GM19240 (cell line): ENCODE measurements around the gene MED31.
"Not testable (repeated sequence)": the region's sequence is repeated elsewhere in the genome, so short reads cannot be mapped to it uniquely, and the experiment has no call there.

Source experiments
- DNase-seq: peaks from one replicate; pipeline ENCODE4 v3.0.0; 2011; ENCODE audit warnings: low spot score; ENCODE audit not compliant: insufficient read length

The MED31 gene

DNA sequence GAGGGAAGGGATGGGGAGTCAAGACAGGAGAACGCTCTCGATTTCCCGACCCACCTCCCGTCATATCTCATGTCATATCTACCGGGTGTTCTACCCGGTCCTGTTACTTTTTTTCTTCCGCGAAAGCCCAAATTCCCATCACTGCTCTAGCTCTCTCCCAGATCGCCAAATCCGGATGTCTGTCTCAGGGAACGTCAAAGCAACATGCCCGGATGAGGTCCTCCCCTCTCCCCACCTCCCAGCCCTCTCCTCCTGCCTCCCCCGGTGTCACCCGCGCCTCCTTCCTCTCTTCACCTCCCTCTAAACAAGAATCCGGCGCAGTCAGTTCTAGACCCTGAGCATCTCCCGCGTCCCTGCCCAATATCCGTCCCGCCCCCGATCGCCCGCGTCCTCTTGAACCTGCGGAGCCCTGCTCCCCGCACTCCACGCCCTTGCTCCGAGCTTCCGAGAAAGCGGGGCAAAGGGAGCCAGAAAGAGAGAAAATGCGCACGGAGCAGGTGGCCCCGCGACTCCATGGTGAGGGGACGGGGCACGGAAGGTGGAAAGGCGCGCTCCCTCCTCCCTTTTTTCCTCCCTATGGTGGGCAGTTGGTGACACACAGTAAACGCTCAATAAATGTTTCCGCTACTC, 4.4 kb upstream of the MED31 start:
- not testable (repeated sequence) for DNase-seq

DNA sequence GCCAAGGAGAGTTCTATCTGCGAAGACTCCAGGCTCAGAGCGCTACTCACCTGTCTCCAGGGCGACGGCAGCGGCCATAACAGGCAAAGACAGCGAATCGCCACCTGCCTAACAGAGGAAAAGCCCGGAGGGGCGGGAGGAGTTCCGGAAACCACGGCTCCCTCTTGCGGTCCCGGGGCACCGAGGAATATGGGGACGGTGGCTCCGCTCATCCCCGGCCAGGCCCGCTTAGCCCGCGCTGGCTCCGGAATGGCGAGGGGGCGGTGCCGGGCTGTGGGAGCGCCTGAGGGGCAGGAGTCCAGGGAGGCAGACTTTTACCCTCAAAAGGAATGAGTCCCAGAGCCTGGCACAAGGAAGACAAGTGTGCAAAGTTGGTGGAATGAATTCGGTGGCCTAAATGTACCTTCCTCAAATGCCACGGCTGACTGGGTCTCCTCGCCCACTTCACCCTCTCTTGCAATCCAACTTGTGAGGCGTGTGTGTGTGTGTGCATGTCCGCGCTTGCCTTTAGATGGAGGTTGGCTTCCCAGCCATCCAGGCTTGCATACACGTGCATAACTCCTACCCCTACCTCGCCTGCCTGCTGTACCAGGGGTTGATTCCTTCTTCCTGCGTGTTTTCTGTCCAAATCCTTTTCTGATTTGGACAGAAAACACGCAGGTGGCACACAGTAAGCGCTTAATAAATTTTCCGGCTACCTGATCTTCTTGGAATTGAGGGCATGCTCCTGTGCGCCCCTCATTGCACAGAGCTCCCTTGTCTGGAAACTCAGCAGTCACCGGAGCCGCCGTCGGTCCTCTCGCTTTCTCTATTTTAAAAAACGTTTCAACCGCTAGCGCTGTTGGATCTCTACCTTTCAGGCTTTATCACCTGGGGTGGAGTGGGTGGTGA, 3.7 kb upstream of the MED31 start:
- DNase-seq = no peak

DNA sequence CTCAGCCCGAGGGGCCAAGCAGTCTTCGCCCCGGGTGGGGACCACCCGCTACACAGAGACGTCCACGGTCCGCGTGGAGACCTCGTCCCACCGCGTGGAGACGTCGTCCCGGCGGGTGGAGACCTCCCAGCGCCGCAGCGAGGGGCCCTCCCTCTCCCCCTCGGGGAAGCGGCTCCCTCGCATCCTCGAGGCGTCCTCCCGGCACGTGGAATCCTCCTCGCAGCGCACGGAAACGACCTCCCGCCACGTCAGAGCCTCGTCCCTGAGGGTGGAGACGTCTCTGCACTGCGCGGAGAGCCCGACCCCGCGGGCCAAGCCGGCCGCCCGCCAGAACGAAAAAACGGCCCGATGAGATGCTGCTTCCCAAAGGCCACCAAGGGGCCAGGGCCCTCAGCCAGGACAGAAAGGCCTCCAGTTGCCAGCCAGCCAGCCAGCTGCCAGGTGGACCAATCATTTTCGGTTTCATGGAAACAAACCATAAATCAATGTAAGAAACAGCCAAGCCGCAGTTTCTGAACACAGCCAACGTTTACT, 581 bp upstream of the MED31 start:
- DNase-seq = no peak

DNA sequence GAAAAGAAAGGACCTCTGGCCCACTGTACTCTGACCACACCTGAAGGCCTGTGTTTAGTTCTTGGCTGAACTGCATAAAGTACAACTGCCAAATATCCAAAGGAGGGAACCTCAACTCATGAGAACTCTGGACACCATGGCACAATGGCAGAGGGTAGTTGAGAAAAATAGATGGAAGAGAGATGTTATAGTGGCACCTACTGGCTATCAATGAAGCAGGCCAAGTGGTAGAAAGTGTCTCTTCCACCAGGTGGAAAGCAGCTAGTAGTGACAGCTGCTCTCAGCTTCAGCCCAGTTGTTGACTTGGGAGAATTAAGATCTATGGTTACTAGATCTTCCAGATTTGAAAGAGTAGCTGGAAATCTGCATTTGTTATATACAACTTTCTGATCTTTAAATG, 3.2 kb downstream of the MED31 start:
- DNase-seq = no peak

DNA sequence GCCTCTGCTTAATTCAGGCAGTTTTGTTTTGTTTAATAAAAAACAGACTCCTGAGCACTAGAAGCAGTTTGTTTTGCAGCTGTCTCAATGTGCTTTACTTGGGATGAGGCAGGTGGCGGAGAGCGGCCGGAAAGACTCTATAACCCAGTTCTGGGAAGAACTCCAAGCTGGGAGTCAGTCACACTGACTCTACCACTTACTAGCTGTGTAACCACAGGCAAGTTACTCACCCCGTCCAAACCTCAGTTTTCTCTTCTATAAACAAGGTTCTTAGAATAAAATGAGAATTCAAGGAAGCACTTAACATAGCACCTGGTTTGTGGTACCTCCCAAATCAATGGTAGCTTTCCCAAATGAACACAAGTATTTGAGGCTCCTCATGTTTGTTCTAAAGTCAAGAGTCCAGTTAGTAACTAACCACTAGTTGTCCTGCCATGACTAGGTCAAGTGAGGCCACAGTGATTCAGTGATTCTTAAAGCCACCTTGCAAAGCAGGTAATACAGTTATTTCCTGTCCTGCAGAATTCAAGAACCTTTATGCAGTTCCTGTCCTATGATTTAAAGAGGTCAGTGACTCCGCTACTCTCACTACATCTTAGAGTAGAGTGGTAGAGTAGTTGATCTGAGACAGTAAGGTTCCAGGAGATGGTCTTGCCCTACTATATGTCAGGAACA, 7.8 kb downstream of the MED31 start:
- no peak for DNase-seq

DNA sequence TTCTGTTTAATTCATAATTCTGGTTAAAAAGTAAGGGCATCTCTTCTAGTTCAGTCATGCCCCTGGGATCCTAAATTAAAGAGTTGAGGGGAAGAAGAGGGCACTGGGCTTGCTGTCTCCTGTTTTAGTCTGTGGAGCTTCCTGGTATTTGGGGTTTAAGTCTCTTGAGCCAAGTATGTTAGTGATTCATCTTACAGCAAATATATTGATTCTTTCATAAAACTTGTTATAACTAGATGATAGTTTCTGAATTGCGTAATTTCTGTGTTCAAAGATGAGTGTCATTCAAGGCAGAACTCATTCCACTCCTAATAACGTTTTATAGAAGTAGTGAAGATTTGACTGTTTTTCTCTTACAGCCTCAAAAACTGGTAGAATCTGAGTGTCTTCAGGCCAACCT, 8.8 kb downstream of the MED31 start:
- DNase-seq = no peak

DNA sequence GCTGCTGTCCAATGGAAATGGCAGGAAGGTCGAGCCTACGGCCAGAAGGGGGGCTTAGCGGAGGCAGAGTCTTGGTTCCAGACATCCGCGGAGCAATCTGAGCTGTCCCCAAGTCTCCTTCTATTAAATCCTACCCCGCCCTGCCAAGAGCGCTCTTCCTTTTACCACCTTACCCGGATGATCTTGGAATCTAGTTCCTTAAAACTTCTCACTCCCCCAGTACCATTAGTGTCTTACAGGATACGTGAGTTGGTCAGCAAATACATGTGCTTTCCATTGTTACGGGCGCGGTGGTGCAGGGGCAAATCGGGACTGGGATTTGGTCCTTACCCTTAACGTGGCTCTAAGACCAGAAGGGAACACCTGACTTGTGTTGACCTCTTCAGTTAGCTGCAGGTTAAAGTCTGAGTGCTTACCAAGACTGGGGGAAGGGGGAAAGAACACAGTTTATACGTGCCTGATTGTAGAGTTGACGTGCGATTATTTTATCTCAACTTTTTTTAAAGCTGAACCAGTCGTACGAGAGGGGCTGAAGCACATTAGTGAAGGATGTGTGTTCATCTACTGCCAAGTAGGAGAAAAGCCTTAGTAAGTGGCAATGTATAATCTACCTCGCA, 10.1 kb downstream of the MED31 start:
- no peak for DNase-seq

DNA sequence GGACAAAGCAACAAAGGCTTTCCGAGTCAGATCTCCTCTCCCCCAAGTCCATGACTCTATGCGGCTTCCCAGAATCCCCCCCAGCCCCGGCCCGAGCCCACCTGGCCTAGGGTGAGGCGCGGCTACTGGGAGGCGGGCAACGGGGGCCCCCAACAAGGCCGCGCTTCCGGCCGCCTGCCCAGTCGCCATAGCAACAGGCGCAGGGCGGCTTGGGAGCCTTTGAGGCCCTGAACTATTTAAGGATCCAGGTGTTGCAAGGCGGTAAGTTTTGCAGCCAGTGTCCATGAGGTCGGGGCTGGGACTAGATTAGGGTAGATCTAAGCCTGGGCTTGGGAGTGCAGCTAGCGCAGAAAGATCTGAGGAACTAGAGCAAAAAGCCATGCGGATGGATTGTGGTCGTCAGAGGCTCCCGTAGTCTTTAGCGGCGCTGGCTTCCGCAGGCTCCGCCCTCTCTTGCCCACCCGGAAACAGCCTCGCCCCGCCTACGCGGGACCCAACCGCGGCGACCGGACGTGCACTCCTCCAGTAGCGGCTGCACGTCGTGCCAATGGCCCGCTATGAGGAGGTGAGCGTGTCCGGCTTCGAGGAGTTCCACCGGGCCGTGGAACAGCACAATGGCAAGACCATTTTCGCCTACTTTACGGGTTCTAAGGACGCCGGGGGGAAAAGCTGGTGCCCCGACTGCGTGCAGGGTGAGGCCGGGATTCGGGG, 10.7 kb downstream of the MED31 start, which contains the start of the genes KIAA0753 and TXNDC17:
KIAA0753 (minus strand) TSS at position 176 of the 711 bp plus-strand sequence. CDS start 5,608 bp downstream, outside the sequence.
TXNDC17 (plus strand) TSS at position 525 of the 711 bp plus-strand sequence; CDS start at position 548, 23 bp downstream.
- peak; percentile 51 for DNase-seq

DNA sequence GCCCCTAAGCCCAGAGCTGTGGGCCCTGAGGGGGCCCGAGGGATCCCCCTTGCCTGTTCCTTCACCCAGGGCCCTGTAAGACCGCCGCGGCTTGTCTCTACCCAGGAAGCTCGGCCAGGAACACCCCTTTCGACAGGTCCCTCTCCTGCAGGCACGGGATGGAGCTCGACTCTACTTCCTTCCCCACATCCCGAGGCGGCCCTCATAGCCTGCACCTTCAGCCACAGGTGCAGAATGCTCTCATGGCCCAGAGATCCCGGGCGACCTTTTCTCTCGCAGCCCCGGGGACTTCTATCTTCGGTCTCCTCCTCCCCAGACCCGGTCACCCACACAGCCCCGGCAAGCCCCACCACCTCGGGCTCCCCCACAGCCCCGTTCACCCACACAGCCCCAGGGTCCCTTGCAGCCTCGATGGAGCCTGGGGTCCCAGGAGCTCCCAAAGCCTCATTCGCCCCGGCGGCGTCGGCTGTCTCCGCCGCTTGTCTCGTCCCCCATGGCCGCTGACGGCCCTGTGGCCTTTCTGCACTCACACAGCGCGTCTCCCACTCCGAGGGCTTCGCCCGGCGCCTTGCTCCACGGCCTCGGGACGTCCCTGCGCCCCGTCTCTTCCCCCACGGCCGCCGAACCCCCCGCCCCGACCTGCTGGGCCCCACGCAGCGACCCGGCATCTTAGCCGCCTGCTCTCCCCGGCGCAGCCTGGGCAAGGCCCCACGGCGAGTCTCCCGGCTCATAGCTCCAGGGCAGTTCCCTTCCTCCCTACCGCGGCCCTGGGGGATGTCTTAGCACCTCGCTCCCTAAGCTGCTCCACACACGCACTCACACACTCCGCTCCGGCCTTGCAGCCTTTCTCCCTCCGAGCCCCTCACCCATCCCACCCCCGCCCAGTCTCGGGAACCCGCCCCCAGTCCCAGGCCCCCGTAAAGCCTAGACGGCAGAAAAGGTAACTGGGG, 11.5 kb downstream of the MED31 start:
- no peak for DNase-seq

DNA sequence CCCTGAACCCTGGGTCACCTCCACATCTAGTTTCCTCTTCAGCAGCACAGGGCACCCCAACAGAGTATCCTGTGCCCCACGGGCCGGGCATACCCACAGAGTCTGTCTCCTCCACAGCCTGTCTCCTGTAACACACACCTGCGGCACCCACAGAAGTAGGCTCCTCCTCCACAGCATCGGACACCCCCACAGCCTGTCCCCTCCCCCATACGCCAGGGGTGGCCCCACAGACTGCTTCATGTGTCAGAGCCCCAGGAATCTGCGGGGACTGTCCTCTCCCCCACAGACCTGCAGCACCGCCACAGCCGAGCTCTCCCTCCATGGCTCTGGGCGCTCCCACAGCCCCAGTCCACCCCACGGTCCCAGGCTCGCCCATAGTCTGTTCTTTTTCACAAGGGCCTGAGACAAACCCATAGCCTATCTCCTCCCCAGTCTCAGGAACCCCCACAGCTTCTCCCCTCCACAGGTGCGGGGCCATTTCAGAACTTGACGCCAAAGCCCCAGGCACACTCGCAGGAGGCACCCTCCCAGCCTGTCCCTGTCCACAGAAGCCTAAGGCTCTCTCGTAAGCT, 12.3 kb downstream of the MED31 start:
- DNase-seq = no peak

DNA sequence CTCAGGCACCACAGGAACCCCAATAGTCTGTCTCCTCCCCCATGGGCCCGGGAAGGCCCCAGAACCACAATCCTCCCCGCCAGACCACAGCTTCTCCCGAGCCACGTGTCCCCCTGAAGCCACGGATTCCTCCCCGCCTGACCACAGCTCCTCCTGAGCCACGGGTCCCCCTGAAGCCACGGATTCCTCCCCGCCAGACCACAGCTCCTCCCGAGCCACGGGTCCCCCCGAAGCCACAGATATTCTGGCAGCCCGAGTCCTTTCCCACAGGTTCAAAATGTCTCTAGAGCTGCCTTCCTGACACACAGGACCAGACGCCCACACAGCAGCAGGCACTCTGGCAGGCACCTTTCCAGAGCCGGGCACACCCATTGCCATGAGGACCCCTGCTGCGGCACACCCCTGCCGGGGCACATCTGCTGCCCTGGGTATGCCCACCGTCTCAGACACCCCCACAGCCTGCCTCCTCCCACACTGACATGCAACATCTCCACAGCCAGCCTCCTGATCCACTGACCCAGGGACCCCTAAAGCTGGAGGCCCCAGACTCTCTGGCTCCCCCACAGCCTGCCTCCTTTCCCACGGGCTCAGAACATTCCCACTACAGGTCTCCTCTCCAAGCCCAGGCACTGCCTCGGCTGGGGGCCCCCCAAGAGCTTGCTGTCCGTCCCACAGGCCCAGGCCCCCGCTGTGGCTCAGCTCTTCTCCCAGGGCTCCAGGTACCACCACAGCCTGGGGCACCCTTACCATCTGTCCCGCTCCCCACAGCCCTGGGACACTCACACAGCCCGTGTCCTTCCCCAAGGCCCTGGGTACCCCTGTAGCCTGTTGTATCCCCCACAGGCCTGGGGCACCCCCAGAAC, 13.1 kb downstream of the MED31 start:
- DNase-seq = no peak

DNA sequence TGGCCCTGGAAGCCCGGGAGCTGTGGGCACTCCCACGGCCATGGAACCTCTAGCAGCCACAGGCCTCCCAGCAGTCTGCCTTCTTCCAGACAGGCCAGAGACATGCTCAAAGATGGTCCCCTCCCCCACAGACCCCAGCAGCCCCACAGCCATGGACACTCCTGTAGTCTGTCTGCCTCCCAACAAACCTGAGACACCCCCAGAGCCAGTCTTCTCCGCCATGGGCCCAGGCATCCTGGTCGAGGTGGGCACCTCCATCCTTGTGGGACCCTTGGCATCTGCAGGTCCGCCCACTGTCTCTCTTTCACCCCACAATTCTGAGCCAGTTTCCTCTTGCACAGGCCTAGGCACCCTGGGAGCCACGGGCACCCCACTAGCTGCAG, 14.0 kb downstream of the MED31 start:
- no peak for DNase-seq

DNA sequence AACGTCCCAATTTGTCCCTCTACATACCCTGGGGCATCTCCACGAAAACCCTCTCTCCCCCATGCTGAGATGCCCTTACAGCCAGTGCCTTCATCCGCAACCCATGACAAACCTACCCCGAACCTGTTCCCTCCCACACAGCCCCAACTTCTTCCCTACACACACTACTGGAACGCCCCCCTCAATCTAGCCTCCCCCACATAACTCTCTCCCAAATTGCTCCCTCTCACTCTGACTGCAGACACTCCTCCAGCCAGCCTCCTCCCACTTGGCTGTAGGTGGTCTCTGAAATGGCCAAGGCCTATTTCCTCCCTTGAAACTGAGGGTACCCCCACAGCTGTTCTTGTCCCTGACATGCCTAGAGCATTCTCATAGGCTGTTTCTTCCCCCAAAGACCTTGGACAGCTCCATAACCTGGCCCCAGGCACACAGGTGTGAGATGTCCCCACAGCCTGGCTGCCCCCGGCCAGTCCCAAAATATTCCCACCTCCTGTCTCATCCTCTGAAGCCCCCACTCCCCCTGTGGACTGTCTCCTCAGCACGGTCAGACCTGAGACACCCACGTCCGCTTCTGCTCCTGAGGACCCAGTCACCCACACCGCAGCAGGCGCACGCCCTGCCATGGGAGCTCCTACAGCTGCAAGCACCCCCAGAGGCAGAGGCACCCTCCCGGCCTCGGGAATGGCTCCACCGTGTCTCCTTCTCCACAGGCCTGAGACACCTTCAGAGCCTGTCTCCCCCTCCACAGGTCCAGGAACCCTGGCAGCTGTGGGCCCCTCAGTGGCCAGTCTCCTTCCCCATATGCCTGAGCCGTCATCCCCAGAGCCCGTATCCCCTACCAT, 14.6 kb downstream of the MED31 start:
- no peak for DNase-seq

DNA sequence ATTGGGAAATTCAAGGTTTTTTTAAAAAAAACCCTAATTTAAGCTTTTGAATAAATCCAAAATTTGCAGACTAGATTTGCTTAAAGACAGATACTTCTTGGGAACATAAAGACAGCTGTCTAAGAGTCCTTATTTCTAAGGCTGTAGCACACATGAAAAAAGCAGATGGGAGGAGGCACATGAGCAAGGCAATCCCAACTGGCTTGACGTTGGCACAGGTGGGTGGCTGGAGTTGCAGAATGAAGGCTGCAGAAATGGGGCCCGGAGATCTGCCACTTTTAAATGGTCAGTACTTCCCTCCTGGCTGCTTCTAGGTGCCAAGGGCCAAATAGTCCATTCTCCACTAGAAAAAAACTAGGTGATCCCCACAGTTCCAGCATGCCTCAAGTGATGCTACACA, 15.3 kb downstream of the MED31 start:
- no peak for DNase-seq

DNA sequence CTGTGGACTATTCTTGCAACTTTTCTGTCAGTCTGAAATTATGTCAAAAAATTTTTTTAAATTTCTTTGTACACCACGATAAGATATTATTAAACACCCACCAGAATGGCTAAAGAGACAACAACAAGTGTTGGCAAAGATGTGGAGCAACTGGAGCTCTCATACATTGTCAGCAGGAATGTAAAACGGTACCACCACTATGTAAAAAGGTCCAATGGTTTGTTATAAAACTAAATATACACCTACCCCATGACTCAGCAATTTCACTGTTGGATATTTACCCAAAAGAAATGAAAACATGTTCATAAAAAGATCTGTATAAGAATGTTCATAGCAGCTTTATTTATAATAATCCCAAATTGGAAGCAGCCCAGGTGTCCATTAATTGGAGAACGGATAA, 18.1 kb downstream of the MED31 start:
- no peak for DNase-seq

DNA sequence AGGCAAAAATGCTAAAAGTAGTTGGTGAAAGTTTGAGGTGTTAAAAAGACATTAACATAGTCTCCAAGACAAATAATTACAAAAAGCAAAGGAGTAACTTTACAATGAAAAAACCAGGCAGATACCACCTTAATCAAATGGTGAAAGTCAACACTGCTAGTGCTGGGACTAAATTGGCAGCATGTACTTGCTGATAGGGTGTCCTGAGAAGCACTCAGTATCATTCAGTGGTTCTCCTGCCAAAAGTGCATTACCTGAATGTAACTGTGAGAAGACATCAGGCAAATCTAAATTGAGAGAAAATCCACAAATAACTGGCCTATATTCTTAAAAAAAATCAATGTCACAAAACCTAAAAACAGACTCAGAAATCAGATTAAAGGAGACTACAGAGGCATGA, 18.9 kb downstream of the MED31 start:
- DNase-seq = no peak

DNA sequence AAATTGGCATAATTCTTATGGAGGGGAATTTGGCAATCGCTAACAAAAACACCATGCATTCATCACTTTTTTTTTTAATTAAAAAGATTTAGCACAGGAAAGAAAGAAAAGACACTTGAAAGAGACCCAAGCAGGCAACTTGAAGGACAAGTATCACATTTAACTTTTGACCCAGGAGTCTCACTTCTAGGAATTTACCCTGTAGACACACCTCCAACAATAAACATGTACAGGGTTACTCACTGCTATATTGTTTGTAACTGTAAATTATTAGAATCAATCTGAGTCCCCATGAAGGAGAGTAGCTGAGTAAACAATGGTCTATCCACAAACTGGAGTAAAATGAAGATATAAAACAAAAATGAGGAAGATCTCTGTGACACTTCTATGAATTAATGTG, 21.0 kb downstream of the MED31 start:
- no peak for DNase-seq
